SH-SY5Y (cell line): ENCODE results near the gene HIVEP3.

Experiments
- GATA2 ChIP-seq: IDR thresholded peaks from 2 replicates; pipeline ENCODE4 v1.6.1; 2011; ENCODE audit warnings: mild to moderate bottlenecking, low read depth, low read length
- GATA3 ChIP-seq: IDR thresholded peaks from 2 replicates; pipeline ENCODE4 v1.6.1; 2011; ENCODE audit warnings: low read depth, mild to moderate bottlenecking, low read length, moderate library complexity

- TF ChIP-seq GATA2 (no peak), GATA3 (no peak)
Observed at GRCh38 chr1:41518471-41518870, 400.3 kb downstream of the HIVEP3 start.
